OCI-LY1 (cell line): ENCODE measurements around the gene TBC1D26.

ENCODE experiments used
- CTCF ChIP-seq: fragments of 200-600 bp; sonication (generic), shearing (Covaris generic); IDR thresholded peaks from 2 replicates; pipeline ENCODE4 v1.5.1; 2017; ENCODE audit warnings: mild to moderate bottlenecking, antibody characterized with exemption, low read length, moderate library complexity, mixed read lengths
- EZH2 ChIP-seq: fragments of 200-600 bp; sonication (generic), shearing (Covaris generic); IDR thresholded peaks from 2 replicates; pipeline ENCODE4 v1.8.0; 2017; ENCODE audit warnings: borderline replicate concordance, mixed run types, mild to moderate bottlenecking, antibody characterized with exemption, low read length, moderate library complexity, mixed read lengths

- TF ChIP-seq CTCF (no peak), EZH2 (no peak)
These were observed 12.8 kb downstream of the TBC1D26 start for GRCh38 chr17:15744885-15745284.
